ENCODE results near the gene TAT.

Gene TAT

GRCh38 chr16:71532366-71532765 is 44.5 kb downstream of the TAT start:
- no peak for TF ChIP-seq CTCF (IDR thresholded peaks at IDR 0.05; ENCODE audit: low read length, missing control alignments)
- no peak overlapping the region for H3K4me3 ChIP-seq (replicated peaks; ENCODE audit: low read depth, low read length)
- no peak for DNase-seq (ENCODE audit: low read depth)

- H3K4me3 ChIP-seq (replicated peaks; ENCODE audit: low read depth, low read length): no peak overlapping the region
- TF ChIP-seq CTCF (IDR thresholded peaks at IDR 0.05; ENCODE audit: low read length, missing control alignments): no peak
- no peak for DNase-seq (ENCODE audit: low read depth)
These were observed 48.0 kb downstream of the TAT start for GRCh38 chr16:71528863-71529262.

GRCh38 chr16:71528257-71528656 is 48.6 kb downstream of the TAT start:
- no peak overlapping the region for H3K4me3 ChIP-seq (replicated peaks; ENCODE audit: low read depth, low read length)
- no peak for TF ChIP-seq CTCF (IDR thresholded peaks at IDR 0.05; ENCODE audit: low read length, missing control alignments)
- DNase-seq (ENCODE audit: low read depth): no peak

- no peak for TF ChIP-seq CTCF (IDR thresholded peaks at IDR 0.05; ENCODE audit: low read length, missing control alignments)
- peak; percentile 52 for DNase-seq (ENCODE audit: low read depth)
- H3K4me3 ChIP-seq (replicated peaks; ENCODE audit: low read depth, low read length): no peak within 1 kb of the TSS
These were observed 50.7 kb downstream of the TAT start, which contains the start of gene CHST4 for GRCh38 chr16:71526111-71526631. CHST4 (plus strand) TSS chr16:71526426; CDS start chr16:71536678, 10,252 bp downstream.

GRCh38 chr16:71524566-71525553 is 52.0 kb downstream of the TAT start:
- no peak overlapping the region for H3K4me3 ChIP-seq (replicated peaks; ENCODE audit: low read depth, low read length)
- TF ChIP-seq CTCF (IDR thresholded peaks at IDR 0.05; ENCODE audit: low read length, missing control alignments): no peak
- DNase-seq (ENCODE audit: low read depth): no peak

- no peak overlapping the region for H3K4me3 ChIP-seq (replicated peaks; ENCODE audit: low read depth, low read length)
- no peak for TF ChIP-seq CTCF (IDR thresholded peaks at IDR 0.05; ENCODE audit: low read length, missing control alignments)
- no peak for DNase-seq (ENCODE audit: low read depth)
These were observed 56.3 kb downstream of the TAT start for GRCh38 chr16:71520550-71520949.

All from fibroblast of pulmonary artery (primary cell).